A673 (cell line): ENCODE measurements around the gene BMP8B.

Source experiments
- EZH2 ChIP-seq: fragments of 200-600 bp; sonication (generic); IDR thresholded peaks from 2 replicates; pipeline ENCODE4 v1.6.1; 2017; ENCODE audit warnings: borderline replicate concordance, low read depth, mild to moderate bottlenecking, mixed read lengths, antibody characterized with exemption, low read length; ENCODE audit not compliant: poor library complexity, severe bottlenecking
- TF ChIP-seq, protein P1 (sequence below): fragments of 300-800, 200-600 bp; sonication (generic); conservative IDR thresholded peaks from 2 replicates; pipeline ENCODE4 v1.5.1; 2017; ENCODE audit warnings: low read depth, mild to moderate bottlenecking, antibody characterized with exemption, low read length, moderate library complexity, mixed read lengths

DNA sequence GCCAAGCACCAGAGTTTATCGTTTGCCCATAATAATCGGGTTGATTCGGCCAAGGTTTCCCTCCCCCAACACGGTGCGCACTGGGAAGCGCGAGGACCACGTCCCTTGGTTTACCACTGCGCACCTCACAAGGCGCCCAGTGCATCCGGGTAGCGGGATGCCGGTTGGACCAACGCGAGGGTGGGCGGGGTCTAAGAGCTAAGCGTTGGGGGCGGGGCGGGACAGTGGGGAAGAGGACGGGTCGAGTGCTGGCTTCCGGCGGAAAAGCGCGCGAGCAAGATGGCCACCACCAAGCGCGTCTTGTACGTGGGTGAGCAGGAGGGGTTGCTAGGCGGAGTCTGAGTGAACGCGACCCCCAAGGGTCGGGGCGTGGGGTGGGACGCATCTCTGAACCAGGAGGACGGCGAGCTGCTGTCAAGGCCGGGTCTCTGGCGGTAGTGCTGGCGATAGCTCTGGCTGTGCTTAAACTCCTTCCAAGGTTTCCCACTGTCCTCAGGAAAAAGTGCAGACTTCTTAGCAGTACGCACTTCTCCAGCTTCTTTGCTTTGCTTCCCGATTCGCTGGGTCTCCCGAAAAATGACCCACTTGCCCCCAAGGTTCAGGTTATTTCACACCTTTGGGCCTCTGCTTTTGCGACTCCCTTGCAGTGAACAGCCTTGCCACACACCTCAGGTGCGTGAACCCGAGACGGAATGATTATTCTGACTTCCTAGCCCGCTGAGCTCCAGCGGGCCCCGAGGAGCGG, 49.9 kb downstream of the BMP8B start, which contains the start of gene PPIE:
- TF ChIP-seq, protein P1, sequence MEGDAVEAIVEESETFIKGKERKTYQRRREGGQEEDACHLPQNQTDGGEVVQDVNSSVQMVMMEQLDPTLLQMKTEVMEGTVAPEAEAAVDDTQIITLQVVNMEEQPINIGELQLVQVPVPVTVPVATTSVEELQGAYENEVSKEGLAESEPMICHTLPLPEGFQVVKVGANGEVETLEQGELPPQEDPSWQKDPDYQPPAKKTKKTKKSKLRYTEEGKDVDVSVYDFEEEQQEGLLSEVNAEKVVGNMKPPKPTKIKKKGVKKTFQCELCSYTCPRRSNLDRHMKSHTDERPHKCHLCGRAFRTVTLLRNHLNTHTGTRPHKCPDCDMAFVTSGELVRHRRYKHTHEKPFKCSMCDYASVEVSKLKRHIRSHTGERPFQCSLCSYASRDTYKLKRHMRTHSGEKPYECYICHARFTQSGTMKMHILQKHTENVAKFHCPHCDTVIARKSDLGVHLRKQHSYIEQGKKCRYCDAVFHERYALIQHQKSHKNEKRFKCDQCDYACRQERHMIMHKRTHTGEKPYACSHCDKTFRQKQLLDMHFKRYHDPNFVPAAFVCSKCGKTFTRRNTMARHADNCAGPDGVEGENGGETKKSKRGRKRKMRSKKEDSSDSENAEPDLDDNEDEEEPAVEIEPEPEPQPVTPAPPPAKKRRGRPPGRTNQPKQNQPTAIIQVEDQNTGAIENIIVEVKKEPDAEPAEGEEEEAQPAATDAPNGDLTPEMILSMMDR: no peak
- no peak for TF ChIP-seq EZH2
